Activated CD8-positive, alpha-beta T cell treated with anti-CD3 and anti-CD28 coated beads for 36 hours (primary cell): ENCODE measurements around the gene PMPCA. TPM values are rescaled to one million over a fixed set of nuclear protein-coding genes. Genes with fewer than 3 reads are reported as not detected.

Source experiments
- ATAC-seq: fragments of 200-7000 bp; cut with Tn5 transposase; one replicate; pipeline ENCODE4 v1.10.0; 2021; ENCODE audit warnings: mild to moderate bottlenecking, moderate library complexity
- CTCF ChIA-PET: fragments of 350-600 bp; sonication (Branson Sonifier 250); formaldehyde crosslinking; loops from one replicate; lab custom pipeline; 2021; ENCODE audit warnings: antibody characterized with exemption; lab: Charles Lee
- POLR2A ChIA-PET: fragments of 350-600 bp; sonication (Branson Sonifier 250); formaldehyde crosslinking; loops from one replicate; lab custom pipeline; 2021; ENCODE audit warnings: antibody characterized with exemption; lab: Charles Lee
- DNase-seq: peaks from one replicate; pipeline ENCODE4 v3.0.0-alpha.2; 2020
- H3K27ac Mint-ChIP-seq: one replicate; pipeline ENCODE4 v1.8.0; 2021; ENCODE audit warnings: mild to moderate bottlenecking, mixed read lengths
- H3K27me3 Mint-ChIP-seq: one replicate; pipeline ENCODE4 v1.8.0; 2021; ENCODE audit warnings: mixed read lengths
- H3K36me3 Mint-ChIP-seq: one replicate; pipeline ENCODE4 v1.8.0; 2021; ENCODE audit warnings: low read depth, mixed read lengths
- H3K4me1 Mint-ChIP-seq: one replicate; pipeline ENCODE4 v1.8.0; 2021; ENCODE audit warnings: low read depth, mixed read lengths
- H3K4me3 Mint-ChIP-seq: one replicate; pipeline ENCODE4 v1.8.0; 2021; ENCODE audit warnings: mild to moderate bottlenecking, moderate library complexity, mixed read lengths
- H3K9me3 Mint-ChIP-seq: one replicate; pipeline ENCODE4 v1.8.0; 2021; ENCODE audit warnings: mixed read lengths
- CTCF ChIP-seq: fragments of 200-600 bp; IDR thresholded peaks from one replicate; pipeline ENCODE4 v1.8.0; 2022; ENCODE audit warnings: antibody characterized with exemption, mild to moderate bottlenecking
- intact Hi-C: fragments of 100-400 bp; cut with micrococcal nuclease; formaldehyde crosslinking; loops from one replicate; pipeline ENCODE4 v1.10.0; 2022
- total RNA-seq, 2 experiments: library from RNA; stranded (reverse); gene quantifications; one replicate each; pipeline ENCODE4 v1.2.3, GENCODE V29; 2021

Gene PMPCA
- total RNA-seq, 2 experiments from 2014 or later: 128 to 140 TPM

- no peak overlapping the region for H3K4me3 Mint-ChIP-seq
- DNase-seq (no peak), ATAC-seq (no peak)
- no peak overlapping the region for H3K27ac Mint-ChIP-seq
- H3K4me1 Mint-ChIP-seq: peaks cover 11% of the 10 kb centered on the region
- no peak for TF ChIP-seq CTCF
- CTCF ChIA-PET: interaction anchor here (1.1 kb wide), 1 partner anchor 54 kb away, joined by 4 read pairs; no protein-coding TSS in a partner anchor
- intact Hi-C loops: no loop called here
- no peaks in the 10 kb centered on the region for H3K9me3 Mint-ChIP-seq
- POLR2A ChIA-PET: interaction anchor here (1.0 to 1.7 kb wide), 6 partner anchors 8 to 108 kb away, joined by 3 to 10 read pairs (median 4); no protein-coding TSS in a partner anchor
- peaks cover 7% of the 10 kb centered on the region for H3K36me3 Mint-ChIP-seq
- no peaks in the 10 kb centered on the region for H3K27me3 Mint-ChIP-seq
Measured at GRCh38 chr9:136366826-136367225, 43.6 kb upstream of the PMPCA start.

GRCh38 chr9:136367296-136368145, 42.9 kb upstream of the PMPCA start:
- intact Hi-C loops: no loop called here
- ATAC-seq (no peak), DNase-seq (no peak)
- no peak overlapping the region for H3K27ac Mint-ChIP-seq
- no peak overlapping the region for H3K4me3 Mint-ChIP-seq
- ChIA-PET POLR2A (interaction anchor here (0.7 to 1.4 kb wide), 4 partner anchors 16 to 108 kb away, joined by 3 to 4 read pairs (median 3); no protein-coding TSS in a partner anchor), CTCF (no interaction called here)
- H3K27me3 Mint-ChIP-seq: no peaks in the 10 kb centered on the region
- peaks cover 10% of the 10 kb centered on the region for H3K4me1 Mint-ChIP-seq
- peaks cover 7% of the 10 kb centered on the region for H3K36me3 Mint-ChIP-seq
- H3K9me3 Mint-ChIP-seq: no peaks in the 10 kb centered on the region
- TF ChIP-seq CTCF: no peak

GRCh38 chr9:136368190-136368589, 42.3 kb upstream of the PMPCA start:
- no peaks in the 10 kb centered on the region for H3K27me3 Mint-ChIP-seq
- intact Hi-C loops: no loop called here
- H3K27ac Mint-ChIP-seq: no peak overlapping the region
- no peak overlapping the region for H3K4me3 Mint-ChIP-seq
- CTCF ChIA-PET: no interaction called here
- POLR2A ChIA-PET: interaction anchor here (0.7 to 1.7 kb wide), 4 partner anchors 10 to 46 kb away, joined by 3 to 4 read pairs (median 3); no protein-coding TSS in a partner anchor
- ATAC-seq (no peak), DNase-seq (no peak)
- H3K9me3 Mint-ChIP-seq: no peaks in the 10 kb centered on the region
- H3K4me1 Mint-ChIP-seq: peaks cover 10% of the 10 kb centered on the region
- TF ChIP-seq CTCF: no peak
- H3K36me3 Mint-ChIP-seq: peaks cover 8% of the 10 kb centered on the region

GRCh38 chr9:136370037-136370436, 40.4 kb upstream of the PMPCA start:
- no peak overlapping the region for H3K4me3 Mint-ChIP-seq
- intact Hi-C loops: no loop called here
- TF ChIP-seq CTCF: no peak
- POLR2A ChIA-PET: interaction anchor here (1.5 to 1.7 kb wide), 3 partner anchors 8 to 27 kb away, joined by 4 to 5 read pairs (median 5); no protein-coding TSS in a partner anchor
- ATAC-seq: no peak
- H3K27me3 Mint-ChIP-seq: no peaks in the 10 kb centered on the region
- H3K36me3 Mint-ChIP-seq: peaks cover 2% of the 10 kb centered on the region
- no peak overlapping the region for H3K27ac Mint-ChIP-seq
- DNase-seq: no peak
- H3K4me1 Mint-ChIP-seq: peaks cover 8% of the 10 kb centered on the region
- CTCF ChIA-PET: no interaction called here
- no peaks in the 10 kb centered on the region for H3K9me3 Mint-ChIP-seq
